Cortex of kidney (tissue), 1 donor: ENCODE results near the gene ZNF783.
"Not testable (repeated sequence)": the region's sequence is repeated elsewhere in the genome, so short reads cannot be mapped to it uniquely, and the experiment has no call there.

Source experiments
- DNase-seq: peaks from one replicate; lab custom pipeline; 2025; lab: John Stamatoyannopoulos, UW

The ZNF783 gene

GRCh38 chr7:149261829-149262617 is at the start of gene ZNF783:
Gene ZNF783 (plus strand): TSS chr7:149262196. CDS start chr7:149262334, 138 bp downstream.
- no peak for DNase-seq

DNA sequence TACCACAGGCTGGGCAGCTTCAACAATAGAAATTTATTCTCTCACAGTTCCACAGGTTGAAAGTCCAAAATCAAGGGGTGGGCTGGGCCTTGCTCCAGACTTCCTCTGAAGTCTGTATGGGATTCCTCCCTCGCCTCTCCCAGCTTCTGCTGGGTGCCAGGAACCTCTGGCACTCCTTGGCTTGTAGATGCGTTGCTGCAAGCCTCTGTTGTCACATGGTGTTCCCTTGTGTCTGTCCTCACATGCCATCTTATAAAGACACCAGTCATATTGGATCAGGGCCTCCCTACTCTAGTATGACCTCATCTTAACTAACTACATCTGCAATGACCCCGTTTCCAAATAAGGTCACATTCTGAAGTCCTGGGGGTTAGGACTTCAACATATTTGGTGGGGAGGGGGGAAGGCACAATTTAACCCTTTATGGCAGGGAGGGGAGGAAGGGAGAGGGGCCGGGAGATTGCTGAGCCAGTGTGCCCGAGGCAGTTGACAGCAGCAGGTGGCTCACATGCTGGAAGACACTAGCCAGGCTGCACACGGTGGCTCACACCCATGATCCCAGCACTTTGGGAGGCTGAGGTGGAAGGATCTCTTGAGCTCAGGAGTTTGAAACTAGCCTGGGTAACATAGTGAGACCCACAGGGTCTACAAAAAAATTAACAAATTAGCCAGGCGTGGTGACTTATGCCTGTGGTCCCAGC is 47.8 kb upstream of the ZNF783 start:
- DNase-seq = no peak

GRCh38 chr7:149216402-149216801 is 45.6 kb upstream of the ZNF783 start:
- no peak for DNase-seq

GRCh38 chr7:149217570-149217969 is 44.4 kb upstream of the ZNF783 start:
- DNase-seq = no peak

DNA sequence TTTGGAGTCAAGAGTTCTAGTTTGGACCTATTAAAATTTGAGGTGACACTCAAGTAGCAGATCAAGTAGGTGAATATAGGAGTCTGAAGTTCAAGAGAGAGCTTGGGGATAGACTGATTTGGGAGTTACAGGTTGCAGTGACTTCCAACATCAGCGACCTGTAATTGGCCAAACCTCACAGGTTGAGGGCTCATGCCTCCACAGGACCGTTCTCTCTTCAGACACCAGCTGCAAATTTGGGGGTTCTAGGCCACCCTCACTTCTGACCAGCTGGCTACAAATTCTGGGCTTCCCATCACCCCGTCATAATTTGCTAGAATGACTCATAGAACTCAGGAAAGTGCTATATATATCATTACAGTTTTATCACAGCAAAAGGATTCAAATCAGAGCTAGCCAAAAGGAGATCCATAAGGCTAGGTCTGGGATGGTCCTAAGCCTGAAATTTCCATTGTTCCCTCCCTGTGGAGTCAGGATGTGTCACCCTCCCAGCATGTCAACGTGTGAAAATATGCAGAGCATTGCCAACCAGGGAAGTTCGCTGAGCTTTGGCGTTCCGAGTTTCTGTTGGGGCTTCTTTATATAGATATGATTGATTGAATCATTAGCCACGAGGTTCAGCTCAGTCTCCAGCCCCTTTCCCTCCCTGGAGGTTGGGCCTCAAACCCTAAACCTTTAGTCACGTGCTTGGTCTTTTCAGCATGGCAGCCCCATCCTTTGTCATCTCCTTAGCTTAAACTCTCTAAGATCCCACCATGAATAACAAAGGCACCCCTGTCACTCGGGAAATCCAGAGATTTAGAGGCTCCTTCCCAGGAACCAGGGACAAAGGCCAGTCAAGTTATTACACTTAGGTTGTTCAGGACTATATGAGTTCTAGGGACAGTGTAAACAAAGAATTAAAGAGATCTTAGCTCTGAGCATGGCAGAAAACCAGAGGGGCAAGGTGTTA is 43.3 kb upstream of the ZNF783 start:
- DNase-seq = no peak

GRCh38 chr7:149220534-149220933 is 41.5 kb upstream of the ZNF783 start:
- DNase-seq = no peak

DNA sequence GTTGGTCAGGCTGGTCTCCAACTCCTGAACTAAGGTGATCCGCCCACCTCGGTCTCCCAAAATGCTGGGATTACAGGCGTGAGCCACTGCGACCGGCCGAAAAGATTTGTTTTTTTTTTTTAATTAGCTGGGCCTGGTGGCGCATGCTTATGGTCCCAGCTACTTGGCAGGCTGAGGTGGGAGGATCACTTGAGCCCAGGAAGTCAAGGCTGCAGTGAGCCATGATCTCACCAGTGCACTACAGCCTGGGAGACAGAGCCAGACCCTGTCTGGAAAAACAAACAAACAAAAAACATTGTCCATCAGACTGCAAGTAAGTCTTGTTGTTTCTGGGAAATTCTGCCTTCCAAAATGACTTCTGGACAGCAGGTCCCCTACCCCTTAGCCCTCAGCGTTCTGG is 38.8 kb upstream of the ZNF783 start:
- no peak for DNase-seq

DNA sequence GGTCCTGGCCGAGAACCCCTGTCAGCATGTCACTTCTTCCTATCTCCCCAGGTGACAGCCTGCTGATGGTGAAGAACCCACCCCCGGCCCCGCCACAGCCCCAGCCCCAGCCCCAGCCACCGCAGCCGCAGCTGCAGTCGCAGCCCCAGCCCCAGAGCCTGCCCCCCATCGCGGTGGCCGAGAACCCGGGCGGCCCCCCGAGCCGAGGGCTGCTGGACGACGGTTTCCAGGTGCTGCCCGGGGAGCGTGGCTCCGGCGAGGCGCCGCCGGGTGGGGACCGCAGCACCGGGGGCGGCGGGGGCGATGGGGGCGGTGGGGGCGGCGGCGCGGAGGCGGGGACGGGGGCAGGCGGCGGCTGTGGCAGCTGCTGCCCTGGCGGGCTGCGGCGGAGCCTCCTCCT is 38.2 kb upstream of the ZNF783 start:
- no peak for DNase-seq

GRCh38 chr7:149224352-149224751 is 37.6 kb upstream of the ZNF783 start:
- no peak for DNase-seq

GRCh38 chr7:149225106-149225505 is 36.9 kb upstream of the ZNF783 start:
- DNase-seq = no peak

GRCh38 chr7:149225656-149226055 is 36.3 kb upstream of the ZNF783 start:
- DNase-seq = no peak

- not testable (repeated sequence) for DNase-seq
These were observed 35.6 kb upstream of the ZNF783 start for GRCh38 chr7:149226366-149226765.

DNA sequence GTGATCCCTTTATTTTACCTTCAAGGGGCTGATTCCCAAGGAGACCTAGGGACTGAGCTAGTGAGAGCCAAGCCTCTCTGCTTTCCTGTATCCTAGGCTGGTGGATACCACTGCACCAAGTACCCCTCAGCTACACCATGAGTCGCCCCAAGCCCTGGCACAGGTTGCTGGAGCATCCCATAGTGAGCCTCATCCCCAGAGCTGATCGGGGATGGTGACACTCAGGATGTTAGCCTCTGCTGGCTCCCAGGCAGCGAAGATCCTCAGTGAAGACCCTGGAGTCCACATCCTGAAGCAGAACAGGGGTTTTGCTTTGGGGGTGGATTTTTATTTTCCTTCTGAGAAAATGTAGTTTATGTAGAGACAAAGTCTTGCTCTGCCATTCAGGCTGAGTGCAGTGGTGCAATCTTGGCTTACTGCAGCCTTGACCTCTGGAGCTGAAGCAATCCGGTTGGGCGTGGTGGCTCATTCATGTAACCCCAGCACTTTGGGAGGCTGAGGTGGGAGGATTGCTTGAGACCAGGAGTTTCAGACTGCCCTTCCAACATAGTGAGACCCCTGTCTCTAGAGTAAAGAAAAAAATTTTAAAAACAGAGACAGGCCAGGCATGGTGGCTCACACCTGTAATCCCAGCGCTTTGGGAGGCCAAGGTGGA is 35.0 kb upstream of the ZNF783 start:
- no peak for DNase-seq

- DNase-seq = no peak
These were observed 33.0 kb upstream of the ZNF783 start for GRCh38 chr7:149228831-149229471.

GRCh38 chr7:149229526-149229925 is 32.5 kb upstream of the ZNF783 start:
- no peak for DNase-seq

DNA sequence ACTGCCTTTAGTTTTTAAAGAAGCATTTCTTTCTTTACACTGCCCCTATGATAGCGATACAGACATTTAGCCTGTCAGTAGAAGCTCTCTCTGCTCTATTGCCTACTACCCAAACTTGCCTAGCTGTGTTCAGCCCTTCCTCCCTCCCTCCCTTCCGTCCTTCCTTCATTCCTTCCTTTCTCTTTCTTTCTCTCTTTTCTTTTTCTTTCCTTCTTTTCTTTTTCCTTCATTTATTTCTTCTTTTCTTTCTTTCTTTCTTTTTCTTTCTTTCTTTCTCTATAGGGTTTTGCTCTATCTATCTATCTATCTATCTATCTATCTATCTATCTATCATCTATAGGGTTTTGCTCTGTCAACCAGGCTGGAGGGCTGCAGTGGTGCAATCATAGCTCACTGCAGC is 29.6 kb upstream of the ZNF783 start:
- DNase-seq = no peak

GRCh38 chr7:149233655-149234204 is 28.3 kb upstream of the ZNF783 start:
- DNase-seq = not testable (repeated sequence)

DNA sequence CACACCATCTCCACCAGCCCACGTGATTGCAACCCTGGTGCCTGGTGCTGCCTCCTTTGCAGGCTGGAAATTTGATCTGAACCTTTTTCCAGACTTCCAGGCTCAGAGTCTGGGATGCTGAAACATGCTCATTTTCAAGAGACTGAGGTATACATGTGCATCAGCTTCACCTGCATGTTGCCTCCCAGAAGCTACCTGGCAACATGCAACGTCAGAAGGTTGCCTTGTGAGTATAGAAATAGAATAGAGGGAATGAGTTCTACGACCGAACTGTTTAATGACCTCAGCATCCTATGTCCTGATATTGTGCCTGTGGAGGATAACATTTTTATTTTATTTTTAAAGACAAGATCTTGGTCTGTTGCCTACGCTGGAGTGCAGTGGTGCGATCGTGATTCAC is 24.5 kb upstream of the ZNF783 start:
- DNase-seq = no peak

GRCh38 chr7:149238051-149238450 is 23.9 kb upstream of the ZNF783 start:
- DNase-seq = no peak

DNA sequence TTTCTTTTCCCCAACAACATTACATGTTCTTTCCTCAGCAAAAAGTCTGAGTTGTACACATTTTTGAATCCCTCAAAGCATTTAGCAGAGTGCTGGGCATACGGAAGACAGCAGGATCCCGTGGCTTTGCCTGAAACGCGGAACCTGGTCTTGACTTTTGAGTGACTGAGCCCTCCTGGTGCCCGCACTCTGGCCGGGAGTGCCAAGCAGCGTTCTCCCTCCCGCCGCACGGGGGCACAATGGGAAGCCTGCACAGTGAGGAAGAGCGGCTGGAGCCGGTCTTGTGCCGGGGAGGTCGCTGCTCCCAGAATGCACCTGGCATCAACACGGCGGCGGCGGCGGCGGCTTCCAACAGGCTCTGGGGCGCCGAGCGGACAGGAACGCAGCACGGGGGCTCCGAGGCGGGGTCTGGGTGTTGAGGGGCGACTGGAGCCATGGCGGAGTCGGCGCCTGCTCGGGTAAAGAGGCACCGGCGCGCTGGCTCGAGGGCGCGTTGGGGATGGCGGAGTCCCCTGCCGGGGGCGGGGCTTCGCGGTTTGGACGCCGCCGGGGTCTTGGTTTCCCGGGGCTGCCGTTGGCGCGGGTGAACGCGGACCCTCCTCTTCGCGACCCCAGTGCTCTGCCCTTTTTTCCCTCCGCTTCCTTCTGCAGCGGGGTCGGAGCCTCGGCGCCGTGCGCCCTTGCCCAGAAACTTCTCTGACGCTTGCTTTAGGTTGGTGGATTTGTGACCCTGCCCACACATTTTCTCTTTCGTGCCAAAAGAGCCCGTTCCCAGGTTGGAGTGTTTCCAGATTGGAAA is 22.5 kb upstream of the ZNF783 start, which contains the start of gene ZNF212:
ZNF212 (plus strand) TSS at position 307 of the 799 bp plus-strand sequence; CDS start at position 435, 128 bp downstream.
- DNase-seq = no peak
